CD14-positive monocyte (primary cell): Measurements from ENCODE around the gene KIF26B. TPM values are rescaled to one million over a fixed set of nuclear protein-coding genes. Genes with fewer than 3 reads are reported as not detected.
"Not testable (repeated sequence)": the region's sequence is repeated elsewhere in the genome, so short reads cannot be mapped to it uniquely, and the experiment has no call there.

Experiments
- DNase-seq, 3 donors: peaks; one replicate each; pipeline ENCODE4 v3.0.0-alpha.2; 2011 to 2022
- H2AFZ ChIP-seq: 2 replicates; pipeline ENCODE4 v1.6.0; 2012; ENCODE audit warnings: mild to moderate bottlenecking, low read depth, low read length, inconsistent platforms; ENCODE audit not compliant: insufficient read depth, poor library complexity, severe bottlenecking
- H3K27ac ChIP-seq, 2 donors: 1 replicate in 1 of 2; 2 replicates in 1 of 2; pipeline ENCODE4 v1.5.1; 2012 to 2013; ENCODE audit warnings: low read length in 2 of 2, control low read depth in 1 of 2, inconsistent platforms in 1 of 2, low read depth in 1 of 2, mild to moderate bottlenecking in 1 of 2
- H3K27me3 ChIP-seq, 2 donors: one replicate each; pipeline versions ENCODE4 v1.6.0 to v1.6.1; 2011 to 2013; ENCODE audit warnings: low read length in 2 of 2; ENCODE audit not compliant: control insufficient read depth in 2 of 2, insufficient read depth in 2 of 2
- H3K36me3 ChIP-seq, 2 donors: replicated peaks in 1 of 2; 1 replicate in 1 of 2; 2 replicates in 1 of 2; pipeline versions ENCODE4 v1.5.1 to v1.6.1; 2012 to 2013; ENCODE audit warnings: low read length in 2 of 2, control low read depth in 1 of 2, inconsistent platforms in 1 of 2, mild to moderate bottlenecking in 1 of 2; ENCODE audit not compliant: insufficient read depth in 2 of 2, control insufficient read depth in 1 of 2
- H3K4me1 ChIP-seq, 2 donors: 1 replicate in 1 of 2; 2 replicates in 1 of 2; pipeline versions ENCODE4 v1.5.1 to v1.6.1; 2012 to 2013; ENCODE audit warnings: low read length in 2 of 2, control low read depth in 1 of 2, inconsistent platforms in 1 of 2, mild to moderate bottlenecking in 1 of 2, moderate library complexity in 1 of 2; ENCODE audit not compliant: insufficient read depth in 2 of 2, control insufficient read depth in 1 of 2
- H3K4me2 ChIP-seq: replicated peaks from 2 replicates; pipeline ENCODE3; 2012; ENCODE audit warnings: low read length, moderate library complexity, mild to moderate bottlenecking; ENCODE audit not compliant: poor library complexity, severe bottlenecking; ENCODE audit errors: extremely low read depth
- H3K4me3 ChIP-seq, 3 experiments: fragments of 200-600 bp in 1 of 3; sonication (generic) in 1 of 3; replicated peaks in 1 of 3; 1 replicate in 2 of 3; 2 replicates in 1 of 3; pipeline ENCODE4 v1.5.1; 2011 to 2013; ENCODE audit warnings: low read length in 3 of 3, mild to moderate bottlenecking in 3 of 3, control low read depth in 2 of 3, low read depth in 2 of 3, inconsistent platforms in 1 of 3, moderate library complexity in 1 of 3
- H3K79me2 ChIP-seq: 2 replicates; pipeline ENCODE4 v1.6.0; 2012; ENCODE audit warnings: mild to moderate bottlenecking, control low read depth, inconsistent platforms, low read length, moderate library complexity; ENCODE audit not compliant: insufficient read depth
- H3K9ac ChIP-seq: 2 replicates; pipeline ENCODE4 v1.6.0; 2017; ENCODE audit warnings: low read length, mild to moderate bottlenecking; ENCODE audit not compliant: insufficient read depth, poor library complexity, severe bottlenecking
- H3K9me3 ChIP-seq, 2 donors: replicated peaks in 1 of 2; 1 replicate in 1 of 2; 2 replicates in 1 of 2; pipeline versions ENCODE4 v1.5.1 to v1.6.1; 2012 to 2013; ENCODE audit warnings: low read length in 2 of 2, control low read depth in 1 of 2; ENCODE audit not compliant: control insufficient read depth in 1 of 2, insufficient read depth in 1 of 2
- H4K20me1 ChIP-seq: 2 replicates; pipeline ENCODE4 v1.6.0; 2012; ENCODE audit warnings: mild to moderate bottlenecking, low read length, control low read depth, moderate library complexity; ENCODE audit not compliant: insufficient read depth
- H3K27ac Mint-ChIP-seq, 7 donors: one replicate each; pipeline ENCODE4 v1.8.0; 2020; ENCODE audit warnings: mild to moderate bottlenecking in 7 of 7, mixed read lengths in 7 of 7, moderate library complexity in 6 of 7, inconsistent platforms in 2 of 7
- H3K27me3 Mint-ChIP-seq, 3 donors: one replicate each; pipeline ENCODE4 v1.8.0; 2021 to 2022; ENCODE audit warnings: low read depth in 3 of 3, mild to moderate bottlenecking in 3 of 3, mixed read lengths in 3 of 3, moderate library complexity in 3 of 3, inconsistent platforms in 1 of 3
- H3K36me3 Mint-ChIP-seq, 2 donors: one replicate each; pipeline ENCODE4 v1.8.0; 2020; ENCODE audit warnings: mixed read lengths in 2 of 2, inconsistent platforms in 1 of 2, mild to moderate bottlenecking in 1 of 2
- H3K4me1 Mint-ChIP-seq: one replicate; pipeline ENCODE4 v1.8.0; 2020; ENCODE audit warnings: mild to moderate bottlenecking, mixed read lengths
- H3K4me3 Mint-ChIP-seq, 2 donors: one replicate each; pipeline ENCODE4 v1.8.0; 2020; ENCODE audit warnings: mild to moderate bottlenecking in 2 of 2, mixed read lengths in 2 of 2, moderate library complexity in 1 of 2
- H3K9me3 Mint-ChIP-seq, 7 donors: one replicate each; pipeline ENCODE4 v1.8.0; 2020 to 2022; ENCODE audit warnings: mixed read lengths in 7 of 7, mild to moderate bottlenecking in 6 of 7, moderate library complexity in 6 of 7, inconsistent platforms in 2 of 7
- CTCF ChIP-seq: fragments of 200-600 bp; IDR thresholded peaks from one replicate; pipeline ENCODE4 v1.8.0; 2022; ENCODE audit warnings: antibody characterized with exemption, mild to moderate bottlenecking
- WGBS: methylation state at CpG from one replicate; pipeline ENCODE4 v1.1.5; 2013; ENCODE audit warnings: missing lambda C conversion rate; ENCODE audit not compliant: insufficient coverage; 5-methylcytosine and 5-hydroxymethylcytosine counted together
- intact Hi-C, 2 donors: fragments of 100-400 bp; cut with micrococcal nuclease; formaldehyde crosslinking; loops; one replicate each; pipeline versions ENCODE4 v1.15.0 to v1.15.1; 2023
- polyA plus RNA-seq, 3 donors: library from polyadenylated mRNA; depleted of rRNA in 1 of 3; unstranded in 2 of 3; stranded (reverse) in 1 of 3; fragments of 300-500 nt in 2 of 3; fragments of >200 nt in 1 of 3; fragmentation: Illumina TruSeq in 2 of 3; gene quantifications; 1 replicate in 2 of 3; 2 replicates in 1 of 3; pipeline ENCODE4 v1.2.3, GENCODE V29; 2012 to 2021

Gene KIF26B
- polyA plus RNA-seq, 3 donors, result 0.01 to 0.05 TPM; not detected in 1

GRCh38 chr1:245710961-245711903, 556.4 kb downstream of the KIF26B start:
- Mint-ChIP-seq H3K4me1 (peaks cover 3% of the 10 kb centered on the region), H3K9me3 (peaks cover 0 to 4% (median 0%) of the 10 kb centered on the region in 7 donors), H3K27me3 (peaks cover 1 to 7% (median 6%) of the 10 kb centered on the region in 3 donors), H3K36me3 (no peaks in the 10 kb centered on the region), H3K4me3 (no peak overlapping the region), H3K27ac (no peak overlapping the region)
- no peak for DNase-seq
- intact Hi-C loops, result no loop called here
- Histone ChIP-seq H3K9me3 (no peaks in the 10 kb centered on the region), H3K4me3 (no peak overlapping the region), H3K4me2 (no peak overlapping the region), H3K27ac (no peak overlapping the region), H3K27me3 (no peaks in the 10 kb centered on the region), H3K79me2 (no peaks in the 10 kb centered on the region), H3K36me3 (no peaks in the 10 kb centered on the region), H3K9ac (no peak overlapping the region), H2AFZ (no peak overlapping the region), H4K20me1 (no peaks in the 10 kb centered on the region), H3K4me1 (no peaks in the 10 kb centered on the region)
- TF ChIP-seq CTCF, result no peak
- 67% methylated on average over 21 of the region's 30 CpGs for WGBS

GRCh38 chr1:245714027-245714426, 559.2 kb downstream of the KIF26B start:
- H3K27me3 Mint-ChIP-seq, H3K4me1 ChIP-seq, H3K9ac ChIP-seq, H3K27me3 ChIP-seq, H3K4me3 ChIP-seq, H3K4me3 Mint-ChIP-seq, H3K4me1 Mint-ChIP-seq, H3K9me3 Mint-ChIP-seq, H2AFZ ChIP-seq, H3K9me3 ChIP-seq, H3K36me3 Mint-ChIP-seq, H3K27ac Mint-ChIP-seq, DNase-seq, H4K20me1 ChIP-seq, H3K27ac ChIP-seq, intact Hi-C loops, H3K36me3 ChIP-seq, H3K4me2 ChIP-seq, H3K79me2 ChIP-seq: not testable (repeated sequence)
- 80% methylated on average over 1 of the region's 3 CpGs for WGBS
